ENCODE measurements around the gene TRAPPC3.
A peak's percentile ranks its signal among the peaks of the same experiment; 100 is the strongest.
"Not testable (repeated sequence)": the region's sequence is repeated elsewhere in the genome, so short reads cannot be mapped to it uniquely, and the experiment has no call there.

Gene TRAPPC3

DNA sequence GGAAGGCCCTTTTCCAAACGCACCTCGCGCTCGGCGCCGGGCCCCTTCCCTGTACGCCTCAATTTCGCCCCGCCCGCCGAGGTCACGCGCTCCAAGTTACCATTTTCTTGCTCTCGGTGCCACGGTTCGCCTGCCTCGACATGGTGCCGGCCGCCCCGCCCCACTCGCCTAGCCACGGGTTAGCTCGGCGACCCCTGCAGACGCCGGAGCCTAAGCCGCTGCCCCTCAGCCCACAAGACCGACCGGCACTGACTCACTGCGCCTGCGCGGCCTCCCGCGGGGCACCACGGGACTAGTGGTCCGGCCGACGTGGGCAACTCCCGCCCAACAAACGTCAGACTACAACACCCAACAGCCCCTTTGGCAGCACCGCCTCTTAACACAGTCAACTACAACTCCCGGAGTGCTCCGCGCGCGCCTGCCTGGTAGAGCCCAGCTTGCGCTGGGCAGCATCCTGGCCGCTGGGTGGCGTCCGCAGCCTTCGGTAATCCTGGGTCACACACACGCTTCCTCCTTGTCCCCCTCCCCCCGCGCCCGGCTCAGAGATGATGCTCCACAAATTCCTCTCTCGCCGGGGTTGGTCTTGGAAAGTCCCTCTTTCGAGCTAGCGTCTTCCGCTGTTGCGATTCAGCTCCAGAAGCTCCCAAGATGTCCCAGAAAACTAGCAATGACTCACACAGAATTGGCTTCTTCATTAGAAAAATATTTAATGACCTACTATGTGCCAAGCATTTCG is at the start of gene TRAPPC3:
Gene TRAPPC3 (minus strand): TSS at position 250 of the 736 bp plus-strand sequence. CDS start 108 bp downstream, at position 142.
- DNase-seq, result peak; percentile 99

DNA sequence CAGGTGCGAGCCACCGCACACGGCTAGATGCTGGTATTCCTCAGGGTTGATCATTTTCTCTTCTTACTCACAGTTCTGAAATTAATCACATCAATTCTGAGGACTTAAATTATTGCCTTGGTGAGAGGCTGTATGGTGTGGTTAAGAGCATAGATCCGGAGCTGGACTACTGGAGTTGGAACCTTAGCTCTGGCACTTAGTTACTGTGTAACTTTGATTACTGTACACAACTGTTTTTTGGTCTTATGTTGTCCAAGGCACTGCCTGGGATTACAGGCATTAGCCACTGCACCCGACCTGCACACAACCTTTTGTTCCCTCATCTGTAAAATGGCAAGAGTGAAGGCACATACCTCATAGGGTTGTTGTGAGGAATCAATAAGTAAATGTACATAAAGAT is 49.4 kb upstream of the TRAPPC3 start:
- no peak for DNase-seq

DNA sequence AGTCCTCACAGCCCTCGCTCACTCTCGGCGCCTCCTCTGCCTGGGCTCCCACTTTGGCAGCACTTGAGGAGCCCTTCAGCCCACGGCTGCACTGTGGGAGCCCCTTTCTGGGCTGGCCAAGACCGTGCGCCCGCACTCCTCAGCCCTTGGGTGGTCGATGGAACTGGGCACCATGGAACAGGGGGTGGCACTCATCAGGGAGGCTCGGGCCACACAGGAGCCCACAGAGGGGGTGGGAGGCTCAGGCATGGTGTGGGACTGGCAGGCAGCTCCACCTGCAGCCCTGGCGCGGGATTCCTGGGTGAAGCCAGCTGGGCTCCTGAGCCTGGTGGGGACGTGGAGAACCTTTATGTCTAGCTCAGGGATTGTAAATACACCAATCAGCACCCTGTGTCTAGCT is 47.5 kb upstream of the TRAPPC3 start:
- DNase-seq, result not testable (repeated sequence)

DNA sequence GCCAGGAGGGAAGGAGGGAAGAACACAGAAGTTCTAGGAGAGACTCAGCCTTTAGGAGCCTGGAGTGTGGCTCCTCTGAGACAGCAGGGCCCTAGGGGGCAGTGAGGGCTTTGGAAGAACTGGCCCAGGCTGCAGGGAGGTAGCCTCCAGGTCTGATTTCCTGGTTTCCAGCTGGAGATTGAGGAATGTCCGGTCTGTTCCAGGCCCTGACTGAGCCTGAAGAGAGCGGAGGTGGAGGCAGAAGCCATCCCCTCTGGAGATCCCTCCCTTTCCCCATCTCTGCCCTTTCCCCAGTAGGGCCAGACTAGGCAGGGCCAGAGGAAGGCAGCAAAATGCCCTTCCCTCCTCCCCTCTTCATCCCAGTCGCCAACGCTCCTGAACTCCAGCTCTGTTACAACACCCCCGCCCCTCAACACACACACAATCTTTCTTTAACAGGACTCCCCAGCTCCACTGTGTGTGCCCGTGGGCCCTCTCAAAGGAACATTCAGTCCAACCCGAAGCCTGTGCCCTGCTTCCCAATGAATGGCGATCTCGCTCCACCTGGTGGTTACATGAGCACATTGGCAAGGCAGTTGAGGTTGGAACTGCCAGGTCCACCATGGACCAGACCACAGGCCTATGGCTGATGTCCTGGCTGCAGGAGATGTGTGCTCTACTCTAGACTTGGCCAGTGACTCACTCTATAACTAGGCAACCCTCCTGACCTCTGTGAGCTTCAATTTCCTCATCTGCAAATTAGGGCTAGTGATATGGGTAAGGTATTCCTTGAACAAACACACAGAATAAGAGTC is 38.7 kb upstream of the TRAPPC3 start:
- peak; percentile 86 for DNase-seq

DNA sequence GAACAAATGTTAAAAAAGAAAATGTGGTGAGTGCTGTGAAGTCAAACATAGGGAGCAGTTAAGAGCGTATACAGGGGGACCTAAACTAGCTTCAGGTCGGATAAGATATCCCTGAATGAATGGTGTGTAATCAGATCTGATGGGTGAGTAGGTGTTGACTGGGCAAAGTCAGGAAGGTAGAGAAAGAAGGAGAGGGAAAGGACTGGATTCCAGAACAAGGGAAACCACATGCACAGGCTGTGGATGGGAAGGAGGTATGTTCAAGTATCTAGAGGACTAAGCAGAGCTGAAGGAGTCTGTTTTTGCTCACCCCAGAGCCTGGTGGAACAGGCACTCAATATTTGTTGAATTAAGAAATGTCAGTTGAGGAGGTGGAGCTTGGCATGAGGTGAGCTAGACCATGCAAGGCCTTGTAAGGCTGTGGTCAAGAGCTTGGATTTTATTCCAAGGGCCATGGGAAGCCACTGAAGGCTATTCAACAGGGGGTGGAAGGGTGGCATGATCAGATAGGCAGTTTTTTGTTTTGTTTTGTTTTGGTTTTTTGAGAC is 34.1 kb upstream of the TRAPPC3 start:
- DNase-seq, result no peak

DNA sequence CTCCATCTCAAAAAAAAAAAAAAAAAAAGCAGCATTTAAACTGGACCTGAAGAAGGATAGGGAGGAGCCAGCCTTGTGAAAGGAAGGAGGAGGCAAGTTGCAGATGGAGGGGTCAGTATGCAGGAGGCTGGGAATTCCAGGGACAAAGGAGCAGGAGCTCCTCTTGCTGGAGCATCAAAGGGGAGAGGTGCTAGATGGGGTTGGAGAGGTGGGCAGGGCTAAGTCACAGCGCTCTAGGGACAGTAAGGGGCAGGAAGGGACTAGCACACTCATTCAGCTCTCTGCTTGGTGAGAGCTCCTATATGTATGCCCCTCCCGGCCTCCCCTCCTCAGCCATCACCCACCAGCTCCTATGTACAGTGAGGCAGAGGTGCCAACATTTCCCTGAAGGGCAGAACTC is 33.4 kb upstream of the TRAPPC3 start:
- no peak for DNase-seq

DNA sequence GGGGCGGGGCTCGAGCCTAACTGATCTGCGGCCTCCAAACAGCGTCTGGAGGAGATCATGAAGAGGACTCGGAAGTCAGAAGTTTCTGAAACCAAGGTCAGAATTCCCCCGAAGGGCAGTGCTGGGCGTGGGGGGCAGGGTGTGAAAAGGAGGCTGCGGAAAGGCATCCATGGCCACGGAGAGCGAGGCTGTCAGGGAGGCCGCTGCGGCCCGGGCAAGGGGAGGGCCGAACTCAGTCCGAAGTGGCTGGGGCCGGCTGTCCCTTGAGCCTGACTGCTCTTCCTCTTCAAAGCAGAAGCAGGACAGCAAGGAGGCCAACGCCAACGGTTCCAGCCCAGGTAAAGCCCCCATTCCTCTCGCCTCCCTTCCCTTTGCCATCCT is 29.9 kb upstream of the TRAPPC3 start:
- no peak for DNase-seq

DNA sequence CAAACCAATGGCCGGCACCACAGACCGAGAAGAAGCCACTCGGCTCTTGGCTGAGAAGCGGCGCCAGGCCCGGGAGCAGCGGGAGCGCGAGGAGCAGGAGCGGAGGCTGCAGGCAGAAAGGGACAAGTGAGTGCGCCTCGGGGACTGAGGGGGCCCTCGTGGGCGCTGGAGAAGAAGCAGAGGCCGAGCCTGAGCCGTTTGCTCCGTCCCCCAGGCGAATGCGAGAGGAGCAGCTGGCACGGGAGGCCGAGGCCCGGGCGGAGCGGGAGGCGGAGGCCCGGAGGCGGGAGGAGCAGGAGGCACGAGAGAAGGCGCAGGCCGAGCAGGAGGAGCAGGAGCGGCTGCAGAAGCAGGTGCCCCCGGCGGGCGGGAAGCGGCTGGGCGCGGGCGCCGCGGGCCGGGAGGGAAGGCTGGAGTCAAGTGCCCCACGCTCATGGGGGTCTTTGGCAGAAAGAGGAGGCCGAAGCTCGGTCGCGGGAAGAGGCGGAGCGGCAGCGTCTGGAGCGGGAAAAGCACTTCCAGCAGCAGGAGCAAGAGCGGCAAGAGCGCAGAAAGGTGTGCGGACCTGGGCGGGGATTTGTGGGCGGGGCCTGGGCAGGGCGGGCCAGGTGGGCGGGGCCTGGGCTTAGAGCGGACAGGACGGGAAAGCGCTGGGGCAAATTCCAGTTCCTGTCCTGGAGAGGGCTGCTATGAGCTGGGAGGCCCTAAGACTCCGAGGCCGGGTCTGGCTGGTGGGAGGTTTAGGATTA is 29.4 kb upstream of the TRAPPC3 start:
- no peak for DNase-seq

DNA sequence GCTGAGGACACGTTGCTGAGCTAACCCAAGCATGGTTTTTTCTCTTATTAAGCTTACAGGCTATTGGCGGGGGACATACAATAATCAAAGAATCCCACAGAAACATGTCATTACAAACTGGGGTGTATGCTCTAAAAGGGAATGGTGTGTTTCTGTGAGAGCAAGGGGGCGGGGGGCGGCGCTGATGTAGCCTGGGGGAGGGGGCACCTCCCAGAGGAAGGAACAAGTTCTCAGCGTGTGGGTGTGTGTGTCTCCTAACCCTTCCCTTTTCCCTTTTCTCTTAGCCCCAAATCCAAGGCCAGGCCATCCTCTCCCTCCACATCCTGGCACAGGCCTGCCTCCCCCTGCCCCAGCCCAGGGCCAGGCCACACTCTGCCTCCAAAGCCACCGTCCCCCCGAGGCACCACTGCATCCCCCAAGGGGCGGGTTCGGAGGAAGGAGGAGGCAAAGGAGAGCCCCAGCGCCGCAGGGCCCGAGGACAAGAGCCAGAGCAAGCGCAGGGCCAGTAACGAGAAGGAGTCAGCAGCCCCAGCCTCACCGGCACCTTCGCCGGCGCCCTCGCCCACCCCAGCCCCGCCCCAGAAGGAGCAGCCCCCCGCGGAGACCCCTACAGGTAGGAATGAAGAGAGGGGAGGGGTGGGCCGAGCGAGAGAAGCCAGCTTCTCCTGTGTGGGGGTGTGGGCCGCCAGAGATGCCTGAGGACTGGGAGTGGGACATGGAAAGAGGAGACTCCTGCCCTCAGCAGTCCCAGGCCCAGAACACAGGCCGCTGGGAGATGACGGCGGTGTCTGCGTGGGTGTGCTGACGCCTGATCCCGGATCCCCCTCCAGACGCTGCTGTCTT is 28.5 kb upstream of the TRAPPC3 start:
- no peak for DNase-seq

DNA sequence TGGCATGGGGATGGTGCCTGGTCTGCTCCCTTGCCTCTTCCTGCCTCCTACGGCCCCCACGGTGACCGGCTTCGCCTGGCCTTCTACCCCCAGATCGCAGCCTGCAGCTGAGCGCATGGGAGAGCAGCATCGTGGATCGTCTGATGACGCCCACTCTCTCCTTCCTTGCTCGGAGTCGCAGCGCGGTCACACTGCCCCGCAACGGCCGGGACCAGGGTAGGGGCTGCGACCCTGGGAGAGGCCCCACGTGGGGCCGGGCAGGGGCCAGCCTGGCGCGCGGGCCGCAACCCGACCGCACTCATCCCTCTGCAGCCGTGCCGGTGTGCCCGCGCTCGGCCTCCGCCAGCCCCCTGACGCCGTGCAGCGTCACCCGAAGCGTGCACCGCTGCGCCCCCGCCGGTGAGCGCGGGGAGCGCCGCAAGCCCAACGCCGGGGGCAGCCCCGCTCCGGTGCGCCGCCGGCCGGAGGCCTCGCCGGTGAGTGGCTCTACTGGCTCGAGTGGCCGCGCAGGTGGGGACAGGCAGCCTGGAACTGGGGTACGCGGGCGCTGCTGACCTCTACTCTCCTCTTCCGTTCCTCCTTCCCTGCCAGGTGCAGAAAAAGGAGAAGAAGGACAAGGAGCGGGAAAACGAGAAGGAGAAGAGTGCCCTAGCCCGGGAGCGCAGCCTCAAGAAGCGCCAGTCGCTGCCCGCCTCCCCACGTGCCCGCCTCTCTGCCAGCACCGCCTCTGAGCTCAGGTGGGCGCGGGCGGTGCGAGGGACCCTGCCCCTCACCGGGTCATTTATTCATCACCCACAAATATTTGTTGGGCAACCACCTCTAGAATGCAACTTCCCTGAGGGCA is 27.0 kb upstream of the TRAPPC3 start:
- DNase-seq, result no peak

DNA sequence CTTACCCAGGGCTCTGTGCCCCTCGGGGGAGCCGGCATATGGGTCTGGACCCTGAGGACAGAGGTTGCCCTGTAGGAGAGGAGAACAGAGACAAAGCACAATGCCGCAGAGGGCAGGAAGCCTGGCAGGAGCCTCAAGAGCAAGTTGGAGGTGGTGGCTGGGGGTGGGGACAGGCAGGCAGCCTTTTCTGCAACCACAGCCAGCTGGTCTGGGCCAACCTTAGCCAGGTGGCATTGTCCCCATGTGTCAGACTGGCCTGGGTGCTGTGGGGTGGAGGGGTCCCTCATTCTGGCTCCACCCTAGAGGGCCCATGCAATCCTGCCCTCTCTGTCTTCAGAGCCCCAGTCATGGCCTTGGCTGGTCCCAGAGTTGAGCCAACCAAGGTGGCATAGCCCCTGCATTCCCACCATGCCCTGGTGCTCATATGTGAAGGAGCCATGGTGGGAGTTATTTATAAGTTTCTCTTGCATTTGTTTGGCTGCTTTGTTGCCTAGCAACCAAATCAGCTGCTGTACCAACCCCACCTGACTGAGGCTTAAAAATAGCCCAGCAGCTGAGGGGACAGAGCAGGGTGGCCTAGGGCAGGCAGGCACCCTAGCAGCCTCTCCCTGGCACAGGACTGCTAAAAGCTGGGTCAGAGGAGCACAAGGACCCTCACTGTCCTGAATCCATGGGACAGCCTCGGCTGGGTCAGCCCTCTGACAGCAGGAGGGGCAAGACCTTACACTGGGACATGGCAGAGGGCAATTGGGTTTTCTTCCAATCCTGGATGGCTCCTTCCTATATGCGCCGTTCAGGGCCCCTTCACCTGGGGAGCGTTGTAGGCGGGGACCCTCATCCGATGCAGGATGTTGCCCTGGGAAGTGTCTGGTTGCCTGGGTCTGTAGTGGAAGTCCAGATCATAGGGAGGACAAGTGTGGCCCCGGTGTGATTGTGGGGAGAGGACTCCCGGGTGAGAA is 26.1 kb upstream of the TRAPPC3 start:
- no peak for DNase-seq

DNA sequence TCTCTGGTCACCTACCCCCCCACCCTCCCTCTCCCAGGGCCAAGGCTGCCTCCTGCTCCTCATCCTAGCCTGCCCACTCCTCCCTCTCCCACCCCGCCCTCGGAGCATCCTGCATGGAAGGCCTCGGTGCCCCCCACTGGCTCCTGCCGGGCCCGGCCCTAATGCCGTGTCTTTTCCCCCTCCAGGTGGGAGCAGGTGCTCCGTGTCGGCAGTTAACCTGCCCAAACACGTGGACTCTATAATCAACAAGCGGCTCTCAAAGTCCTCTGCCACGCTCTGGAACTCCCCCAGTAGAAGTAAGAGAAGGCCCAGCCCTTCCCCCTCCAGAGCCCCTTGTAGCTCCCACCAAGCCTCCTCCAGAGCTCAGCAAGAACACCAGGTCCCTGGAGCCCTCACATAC is 25.4 kb upstream of the TRAPPC3 start:
- no peak for DNase-seq

DNA sequence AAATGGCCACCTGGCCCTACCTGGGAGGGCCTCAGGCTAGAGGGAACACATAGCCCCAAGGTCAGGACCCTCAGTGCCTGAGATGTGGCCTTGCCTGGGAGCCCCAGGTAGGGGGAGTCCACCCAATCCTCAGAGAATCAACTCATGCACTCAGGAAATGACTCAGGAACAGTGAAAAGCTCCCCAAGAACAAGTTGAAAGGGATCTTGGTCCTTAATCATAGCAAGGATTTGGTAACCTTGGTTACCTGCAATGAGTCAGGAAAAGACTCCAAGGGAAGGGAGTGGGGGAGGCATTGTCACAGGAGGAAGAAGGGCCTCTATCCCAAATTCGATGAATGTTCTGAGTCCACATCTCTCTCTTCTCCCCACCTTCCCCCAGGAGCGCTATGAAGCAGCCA is 23.7 kb upstream of the TRAPPC3 start:
- DNase-seq, result no peak

DNA sequence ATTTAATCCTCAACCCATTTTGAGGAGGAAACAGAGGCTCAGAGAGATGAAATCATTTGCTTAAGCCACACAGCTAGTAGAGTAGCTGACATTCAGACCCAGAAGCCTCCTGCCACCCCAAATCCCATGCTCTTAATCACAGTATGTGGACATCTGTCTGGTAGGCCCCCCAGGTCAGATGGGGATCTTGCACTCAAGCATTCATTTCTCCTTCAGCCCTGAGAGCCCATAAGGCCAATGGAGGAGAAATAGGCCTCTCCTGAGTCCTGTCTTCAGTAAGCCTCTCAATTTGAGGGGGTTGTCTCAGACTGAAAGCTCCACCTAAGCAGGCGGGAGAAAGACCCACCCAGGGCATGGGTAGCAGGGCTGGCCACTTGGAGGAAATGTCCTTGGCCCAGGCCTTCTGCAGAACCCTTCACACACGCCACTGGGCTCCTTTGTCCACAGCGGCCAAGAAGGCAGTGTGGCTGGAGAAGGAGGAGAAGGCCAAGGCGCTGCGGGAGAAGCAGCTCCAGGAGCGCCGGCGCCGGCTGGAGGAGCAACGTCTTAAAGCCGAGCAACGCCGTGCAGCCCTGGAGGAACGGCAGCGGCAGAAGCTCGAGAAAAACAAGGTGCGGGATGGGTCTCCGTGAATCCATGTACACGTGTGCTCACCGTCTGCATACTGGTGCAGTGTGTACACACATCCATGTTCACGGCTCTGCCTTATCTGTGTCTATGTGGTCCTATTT is 22.9 kb upstream of the TRAPPC3 start:
- DNase-seq, result no peak

DNA sequence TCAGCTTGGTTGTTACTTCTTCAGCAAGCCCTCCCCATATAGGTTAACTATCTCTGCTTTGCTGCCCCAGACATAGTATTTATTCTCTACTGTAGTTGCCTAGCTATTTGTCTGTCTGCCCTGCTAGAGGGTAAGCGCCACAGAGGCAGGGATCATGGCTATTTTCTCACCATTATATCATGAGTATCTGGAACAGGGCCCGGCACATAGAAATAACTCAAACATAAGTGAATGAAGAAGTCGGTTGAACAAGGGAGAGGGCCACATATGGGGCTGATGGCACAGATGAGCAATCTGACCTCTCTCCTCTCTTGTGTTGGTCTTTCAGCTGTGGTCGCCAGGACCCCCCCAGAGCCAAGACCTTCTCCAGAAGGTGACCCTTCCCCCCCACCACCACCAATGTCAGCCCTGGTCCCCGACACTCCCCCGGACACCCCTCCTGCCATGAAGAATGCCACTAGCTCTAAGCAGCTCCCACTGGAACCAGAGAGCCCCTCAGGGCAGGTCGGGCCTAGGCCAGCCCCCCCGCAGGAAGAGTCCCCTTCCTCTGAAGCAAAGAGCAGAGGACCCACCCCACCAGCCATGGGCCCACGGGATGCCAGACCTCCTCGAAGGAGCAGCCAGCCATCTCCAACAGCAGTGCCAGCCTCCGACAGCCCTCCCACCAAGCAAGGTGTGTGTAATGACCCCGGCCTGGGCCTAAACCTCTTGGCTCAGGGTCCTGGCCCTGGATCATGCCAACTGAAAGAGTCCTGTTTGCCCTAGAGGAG is 21.5 kb upstream of the TRAPPC3 start:
- no peak for DNase-seq

DNA sequence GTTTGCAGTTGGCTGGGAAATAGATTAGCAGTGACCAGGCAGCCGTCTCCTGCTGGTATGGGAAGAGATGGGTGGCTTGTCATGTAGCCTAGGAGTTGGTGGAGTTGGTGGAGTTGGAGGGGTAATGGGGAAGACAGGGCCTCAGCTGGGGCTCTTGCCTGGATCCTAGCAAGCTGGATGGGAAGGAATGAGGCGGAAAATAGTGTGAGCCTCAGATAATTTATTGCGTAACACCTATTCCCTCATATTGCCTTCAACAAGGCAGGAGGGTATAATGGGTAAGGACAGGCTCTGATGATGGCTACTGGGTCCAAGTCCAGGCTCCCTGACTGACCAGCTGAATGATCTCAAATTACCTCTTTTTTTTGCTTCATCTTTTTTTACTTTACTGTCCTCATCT is 19.2 kb upstream of the TRAPPC3 start:
- DNase-seq, result no peak

DNA sequence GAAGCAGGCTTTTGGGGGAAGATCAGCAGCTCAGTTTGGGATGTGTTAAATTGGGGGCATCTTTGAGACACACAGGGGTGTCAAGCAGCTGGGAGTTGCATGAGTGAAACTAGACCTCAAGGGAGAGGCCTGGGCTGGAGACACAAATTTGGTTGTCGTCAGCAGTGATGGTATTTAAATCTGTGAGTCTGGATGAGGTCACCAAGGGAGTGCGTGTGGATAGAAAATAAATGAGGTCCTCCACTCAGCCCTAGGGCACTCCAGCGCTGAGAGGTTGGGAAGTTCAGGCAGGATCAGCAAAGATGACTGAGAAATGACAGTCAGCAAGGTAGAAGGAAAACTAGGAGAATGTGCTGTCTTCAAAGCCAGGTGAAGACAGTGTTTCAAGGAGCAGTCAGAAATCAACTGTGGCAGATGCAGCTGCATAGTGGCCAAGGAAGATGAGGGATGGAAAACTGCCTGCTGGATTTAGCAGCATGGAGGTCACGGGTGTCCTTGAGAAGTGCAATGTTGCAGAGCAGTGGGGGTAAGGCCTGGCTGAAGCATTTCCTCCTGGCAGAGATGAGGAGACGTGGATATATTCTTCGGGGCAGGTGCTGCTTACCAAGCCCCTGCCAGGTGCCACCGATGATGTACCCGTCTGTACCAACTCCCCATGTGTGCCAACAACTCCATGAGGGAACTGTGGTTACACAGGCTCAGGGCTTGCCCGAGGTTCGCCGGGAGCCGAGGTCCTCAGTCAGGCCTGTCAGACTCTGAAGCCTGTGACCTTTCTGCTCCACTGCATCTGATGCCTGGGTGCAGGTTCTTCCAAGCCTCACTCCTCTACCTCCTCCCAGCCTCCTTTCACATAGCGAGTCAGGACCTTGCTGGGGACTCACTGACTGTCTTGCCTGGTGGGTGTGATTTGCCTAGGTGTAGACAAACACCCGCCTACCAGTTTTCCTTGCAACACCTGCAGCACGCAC is 17.9 kb upstream of the TRAPPC3 start:
- DNase-seq, result peak; percentile 62

DNA sequence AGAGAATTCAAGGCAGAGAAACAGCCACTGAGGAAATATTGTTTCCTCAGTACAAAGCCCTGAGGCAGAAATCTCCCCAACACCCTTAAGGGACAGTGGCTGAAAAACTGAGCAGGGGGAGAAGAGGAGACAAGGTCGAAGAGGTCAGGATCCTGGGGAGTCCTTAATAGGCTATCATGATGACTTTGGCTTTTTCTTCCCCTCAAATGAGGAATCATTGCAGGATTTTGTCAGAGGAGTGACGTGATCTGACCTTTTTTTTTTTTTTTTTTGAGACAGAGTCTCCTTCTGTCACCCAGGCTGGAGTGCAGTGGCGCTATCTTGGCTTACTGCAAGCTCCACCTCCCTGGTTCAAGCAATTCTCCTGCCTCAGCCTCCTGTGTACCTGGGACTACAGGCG is 16.9 kb upstream of the TRAPPC3 start:
- DNase-seq, result no peak

Measured in amniotic stem cell (primary cell).